SK-N-MC (cell line): ENCODE measurements around the gene KCNQ1.

Experiments
- DNase-seq: peaks from one replicate; pipeline ENCODE4 v3.0.0-alpha.2; 2011; ENCODE audit warnings: low read depth, low spot score
- H3K27ac ChIP-seq: fragments of 200-600 bp; sonication (generic); 2 replicates; pipeline ENCODE4 v1.5.1; 2016; ENCODE audit warnings: mixed run types
- H3K36me3 ChIP-seq: fragments of 200-600 bp; sonication (generic); 2 replicates; pipeline ENCODE4 v1.6.1; 2017; ENCODE audit warnings: antibody characterized with exemption, low read length, mixed read lengths; ENCODE audit not compliant: insufficient read depth
- H3K4me3 ChIP-seq: fragments of 200-600 bp; sonication (generic); 2 replicates; pipeline ENCODE4 v1.5.1; 2016
- H3K9ac ChIP-seq: fragments of 200-600 bp; sonication (generic); 2 replicates; pipeline ENCODE4 v1.8.0; 2017; ENCODE audit warnings: mixed run types, mixed read lengths; ENCODE audit not compliant: insufficient read length
- H3K9me3 ChIP-seq: fragments of 200-600 bp; sonication (generic); 2 replicates; pipeline ENCODE4 v1.6.1; 2017; ENCODE audit warnings: low read depth, mild to moderate bottlenecking, antibody characterized with exemption, low read length, moderate library complexity, mixed read lengths
- EZH2 ChIP-seq: fragments of 200-600 bp; sonication (generic); IDR thresholded peaks from one replicate; pipeline ENCODE4 v1.6.1; 2017; ENCODE audit warnings: antibody characterized with exemption
- FOXP2 ChIP-seq: optimal IDR thresholded peaks from 2 replicates; pipeline ENCODE3; 2011; ENCODE audit warnings: mild to moderate bottlenecking, moderate library complexity; ENCODE audit not compliant: insufficient read depth; ENCODE audit errors: extremely low read length, control extremely low read depth
- POLR2AphosphoS5 ChIP-seq: IDR thresholded peaks from 2 replicates; pipeline ENCODE4 v1.6.1; 2012; ENCODE audit warnings: mild to moderate bottlenecking, low read depth, low read length, borderline replicate concordance

KCNQ1 gene

DNA sequence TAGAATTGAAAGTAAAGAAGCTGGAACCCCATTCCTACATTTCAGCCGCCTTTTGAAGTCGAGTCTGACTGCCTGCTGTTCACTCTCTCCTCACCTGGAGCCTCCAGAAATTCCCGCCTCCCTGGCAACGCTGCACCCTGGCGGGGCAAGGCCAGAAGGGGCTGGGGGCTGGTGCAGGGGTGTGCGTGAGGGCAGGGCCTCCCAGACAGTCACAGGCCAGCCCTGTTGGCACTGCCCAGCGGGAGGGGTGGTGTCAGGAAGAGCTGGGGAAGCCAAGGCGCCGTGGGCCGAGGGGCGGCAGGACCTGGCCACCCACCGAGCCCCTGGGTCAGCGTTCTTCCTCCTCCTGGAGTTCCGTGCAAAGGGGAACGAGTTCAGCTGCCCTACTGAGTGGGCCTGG is 131.7 kb downstream of the KCNQ1 start:
- TF ChIP-seq POLR2AphosphoS5 (no peak), FOXP2 (no peak), EZH2 (no peak)

DNA sequence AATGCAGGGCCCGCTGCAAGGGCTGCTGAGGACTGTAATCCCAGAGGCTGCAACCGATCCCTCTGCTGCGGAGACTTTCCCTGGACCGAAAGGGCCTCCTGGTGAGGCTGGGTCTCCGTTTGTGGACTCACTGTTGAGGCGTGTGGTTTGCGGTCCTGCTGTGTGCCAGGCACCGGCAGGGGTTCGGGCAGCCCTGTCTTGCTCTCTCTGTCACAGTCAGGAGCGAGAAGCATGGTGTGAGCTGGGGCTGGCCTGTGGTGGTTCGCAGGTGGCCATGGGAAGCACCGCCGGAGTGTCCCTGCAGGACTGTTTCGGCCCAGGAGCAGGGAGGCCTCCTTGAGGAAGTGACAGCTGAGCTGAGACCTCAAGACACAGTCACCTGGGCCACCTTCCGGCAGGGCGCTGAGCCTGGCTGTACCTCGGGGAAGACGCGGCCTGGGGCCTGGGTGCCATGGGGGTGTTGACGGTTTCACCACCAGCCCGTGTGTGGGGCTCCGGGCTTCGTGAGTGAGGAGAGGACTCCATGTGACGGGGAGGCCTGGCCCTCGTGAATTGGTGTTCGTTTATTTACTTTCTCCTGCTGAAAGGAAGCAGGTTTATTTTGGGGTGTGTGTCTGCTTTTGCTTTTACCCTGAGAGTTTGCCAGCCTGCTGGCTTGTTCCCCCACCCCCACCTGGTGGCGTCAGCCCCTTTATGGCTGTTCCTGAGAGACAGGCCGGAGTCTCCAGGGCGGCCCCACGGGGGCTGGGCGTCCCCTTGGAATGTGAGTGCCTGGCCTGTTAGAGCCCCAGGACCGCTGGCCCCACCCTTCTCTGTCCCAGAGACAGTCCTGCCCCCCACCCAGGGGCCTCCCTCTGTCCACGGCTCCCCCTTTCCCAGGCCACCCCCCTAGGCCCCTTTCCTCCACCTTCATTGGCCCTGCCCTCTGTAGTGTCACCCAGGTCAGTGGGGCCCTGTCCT is 132.5 kb downstream of the KCNQ1 start:
- Histone ChIP-seq H3K4me3 (no peak overlapping the region), H3K36me3 (no peaks in the 10 kb centered on the region), H3K9ac (no peak overlapping the region), H3K9me3 (no peaks in the 10 kb centered on the region), H3K27ac (no peak overlapping the region)
- DNase-seq, result no peak
- TF ChIP-seq POLR2AphosphoS5, result no peak

More for the DNA sequence above, 131.7 kb downstream of the KCNQ1 start:
- Histone ChIP-seq H3K36me3 (no peaks in the 10 kb centered on the region), H3K9ac (no peak overlapping the region), H3K9me3 (no peaks in the 10 kb centered on the region), H3K27ac (no peak overlapping the region), H3K4me3 (no peak overlapping the region)
- no peak for DNase-seq

DNA sequence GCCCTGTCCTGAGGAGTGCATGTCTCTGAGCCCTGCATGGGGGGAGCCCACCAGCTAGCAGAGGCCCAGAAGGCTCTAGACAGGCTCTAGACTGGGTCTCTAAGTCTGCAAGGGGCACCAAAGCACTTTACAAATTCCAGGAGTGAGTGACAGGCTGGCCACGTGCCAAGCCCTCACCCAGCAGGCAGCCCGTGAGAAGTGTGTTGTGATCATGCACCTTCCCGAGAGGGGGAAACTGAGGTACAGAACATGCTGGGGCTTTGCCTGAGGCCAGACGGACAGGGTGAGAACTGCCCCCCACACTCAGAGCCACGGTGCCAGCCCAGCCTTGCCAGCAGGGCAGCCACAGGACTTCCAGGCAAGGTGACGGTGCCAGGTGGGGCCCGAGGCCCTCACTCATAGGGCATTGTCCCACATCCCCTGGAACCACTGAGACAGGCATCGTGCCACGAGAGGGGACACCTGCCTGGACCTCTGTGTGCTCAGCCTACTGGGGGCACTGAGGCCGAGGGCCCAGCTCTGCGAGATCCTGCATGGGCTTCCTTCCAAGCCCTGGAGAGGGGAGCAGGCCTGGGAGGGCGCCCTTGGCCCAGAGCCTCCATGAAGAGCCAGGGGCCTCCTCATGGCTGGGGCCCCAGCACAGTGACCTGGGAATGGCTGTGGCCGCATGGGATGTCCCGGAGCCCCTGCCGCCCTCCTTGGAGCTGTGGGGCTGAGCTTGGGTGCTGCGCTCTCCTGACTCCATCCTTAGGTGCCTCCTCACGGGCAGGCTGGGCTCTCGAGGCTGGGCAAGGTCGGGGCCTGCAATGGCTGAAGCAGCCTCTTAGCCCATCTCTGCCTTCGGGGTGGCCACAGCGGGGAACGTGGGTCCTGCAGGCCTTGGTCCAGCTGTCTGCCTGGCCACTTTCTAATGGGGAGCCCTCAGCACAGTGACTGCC is 133.5 kb downstream of the KCNQ1 start:
- TF ChIP-seq FOXP2 (no peak), EZH2 (no peak), POLR2AphosphoS5 (no peak)
- Histone ChIP-seq H3K27ac (no peak overlapping the region), H3K36me3 (no peaks in the 10 kb centered on the region), H3K9ac (no peak overlapping the region), H3K9me3 (no peaks in the 10 kb centered on the region), H3K4me3 (no peak overlapping the region)
- DNase-seq, result no peak

GRCh38 chr11:2578929-2579270 is 134.1 kb downstream of the KCNQ1 start:
- Histone ChIP-seq H3K9ac (no peak overlapping the region), H3K4me3 (no peak overlapping the region), H3K36me3 (no peaks in the 10 kb centered on the region), H3K27ac (no peak overlapping the region), H3K9me3 (no peaks in the 10 kb centered on the region)
- TF ChIP-seq EZH2 (no peak), POLR2AphosphoS5 (no peak), FOXP2 (no peak)
- DNase-seq, result no peak

DNA sequence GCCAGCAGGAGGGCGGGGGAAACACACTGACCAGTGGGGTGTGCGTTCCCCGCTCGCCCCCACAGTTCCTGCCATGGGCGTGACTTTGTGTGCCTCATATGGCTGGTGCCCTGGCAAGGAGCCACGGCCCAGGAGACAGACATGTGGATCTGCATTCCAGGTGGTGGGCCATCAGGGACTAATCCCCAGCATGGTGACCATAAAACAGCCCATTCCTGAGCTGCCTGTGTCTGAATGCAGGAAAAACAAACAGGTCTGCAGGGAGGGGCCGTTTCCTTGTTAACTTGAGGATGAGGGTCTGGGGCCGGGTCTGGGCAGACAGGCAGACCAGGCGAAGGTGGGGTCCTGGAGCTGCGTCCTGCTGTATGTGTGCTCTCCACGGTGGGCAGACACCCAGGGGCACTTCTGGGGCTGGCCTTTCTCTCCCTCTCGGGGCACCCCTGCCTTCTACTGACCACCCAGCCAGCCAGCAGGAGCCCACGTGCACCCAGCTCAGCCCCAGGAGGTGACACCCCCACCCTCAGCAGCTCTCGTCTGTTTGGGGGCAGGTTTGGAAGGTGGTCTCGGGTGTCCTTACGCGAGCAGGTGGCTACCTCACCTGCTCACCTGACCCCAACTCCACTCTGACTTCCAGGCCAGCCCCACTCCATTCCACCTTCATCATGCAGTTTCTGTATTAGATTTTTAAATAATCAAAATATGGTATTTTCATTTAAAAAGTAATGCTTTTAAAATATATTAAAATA is 134.7 kb downstream of the KCNQ1 start:
- TF ChIP-seq POLR2AphosphoS5 (no peak), FOXP2 (no peak), EZH2 (no peak)
- DNase-seq, result no peak
- Histone ChIP-seq H3K27ac (no peak overlapping the region), H3K36me3 (no peaks in the 10 kb centered on the region), H3K4me3 (no peak overlapping the region), H3K9me3 (no peaks in the 10 kb centered on the region), H3K9ac (no peak overlapping the region)

DNA sequence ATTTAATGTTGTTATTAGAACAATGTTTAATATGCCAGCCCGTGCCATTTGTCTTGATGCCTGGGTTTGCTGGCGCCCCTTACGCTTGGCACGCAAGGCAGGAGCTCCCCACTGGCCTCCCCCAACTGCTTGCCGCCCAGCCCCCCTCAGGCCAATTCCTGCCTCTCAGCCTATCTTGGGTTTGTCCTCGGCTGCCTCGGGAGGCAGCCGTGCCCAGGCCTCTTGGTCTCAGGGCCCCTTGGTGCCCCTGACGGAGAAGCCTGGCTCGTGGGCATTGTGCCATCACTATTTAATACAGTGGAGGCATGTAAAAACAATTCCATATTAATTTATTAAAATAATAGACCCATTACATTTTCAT is 135.2 kb downstream of the KCNQ1 start:
- Histone ChIP-seq H3K9me3 (no peaks in the 10 kb centered on the region), H3K4me3 (no peak overlapping the region), H3K27ac (no peak overlapping the region), H3K9ac (no peak overlapping the region), H3K36me3 (no peaks in the 10 kb centered on the region)
- TF ChIP-seq POLR2AphosphoS5 (no peak), EZH2 (no peak), FOXP2 (no peak)
- no peak for DNase-seq

GRCh38 chr11:2580571-2581001 is 135.8 kb downstream of the KCNQ1 start:
- TF ChIP-seq FOXP2, result no peak
- TF ChIP-seq POLR2AphosphoS5, result no peak
- no peak for TF ChIP-seq EZH2
- Histone ChIP-seq H3K9ac (no peak overlapping the region), H3K36me3 (no peaks in the 10 kb centered on the region), H3K4me3 (no peak overlapping the region), H3K9me3 (no peaks in the 10 kb centered on the region), H3K27ac (no peak overlapping the region)
- no peak for DNase-seq

DNA sequence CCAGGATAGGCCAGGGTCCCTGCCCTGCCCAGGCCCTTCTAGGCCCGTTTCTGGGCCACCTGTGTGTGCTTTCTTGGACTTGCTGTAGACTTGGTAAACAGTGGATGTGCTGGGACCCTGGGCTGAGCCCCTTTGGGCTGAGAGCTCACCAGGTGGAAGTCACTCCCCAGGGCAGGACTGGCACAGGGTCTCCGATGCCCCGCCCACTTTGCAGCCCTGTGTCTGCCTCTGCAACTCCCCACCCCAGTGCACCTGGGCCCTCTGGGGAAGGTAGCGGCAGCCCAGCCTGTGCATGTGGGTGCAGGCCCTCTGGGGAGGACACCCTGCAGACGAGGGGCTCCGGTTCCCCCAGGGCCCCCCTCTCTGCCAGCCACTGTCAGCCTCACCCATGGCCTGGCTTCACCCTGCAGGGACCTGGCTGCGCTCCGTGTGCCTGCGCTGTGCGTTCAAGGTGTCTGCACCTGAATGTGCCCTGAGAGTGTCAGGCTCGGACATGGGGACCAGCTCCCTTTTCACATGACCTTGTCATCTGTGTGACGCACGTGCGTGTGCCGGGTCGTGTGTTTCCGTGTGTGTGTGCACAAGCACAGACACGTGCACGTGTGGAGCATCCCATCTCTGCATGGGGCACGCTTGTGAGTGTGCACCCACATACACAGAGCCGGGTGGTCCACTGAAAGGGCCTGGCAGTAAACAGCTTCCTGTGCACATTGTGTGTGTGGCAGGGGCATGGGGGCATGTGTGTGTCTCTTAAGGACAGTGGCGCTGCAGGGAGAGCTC is 136.5 kb downstream of the KCNQ1 start:
- H3K9me3 ChIP-seq, result no peaks in the 10 kb centered on the region
- DNase-seq, result no peak
- H3K36me3 ChIP-seq, result no peaks in the 10 kb centered on the region
- H3K4me3 ChIP-seq, result no peak overlapping the region
- no peak overlapping the region for H3K27ac ChIP-seq
- H3K9ac ChIP-seq, result no peak overlapping the region
- TF ChIP-seq FOXP2, result no peak
- TF ChIP-seq EZH2, result no peak
- no peak for TF ChIP-seq POLR2AphosphoS5
